ENCODE measurements around the gene CPLANE1. TPM values are rescaled to one million over a fixed set of nuclear protein-coding genes. Genes with fewer than 3 reads are reported as not detected.

CPLANE1 gene
- total and polyA plus RNA-seq, 2 of the 4 experiments (the other 2 are of a cell fraction), result 4.4 to 17.9 TPM

- Histone ChIP-seq H3K4me2 (ENCODE audit: low read depth, low read length) (no peak overlapping the region), H3K9me1 (ENCODE audit: insufficient read depth, low read length) (no peaks in the 10 kb centered on the region), H3K9ac (ENCODE audit: low read depth, low read length) (no peak overlapping the region), H3K79me1 (ENCODE audit: low read depth in 1 of 2, low read length in 2 of 2) (no peaks in the 10 kb centered on the region), H2BK15ac (ENCODE audit: low read depth, low read length) (no peak overlapping the region), H2BK120ac (ENCODE audit: low read depth, low read length) (no peak overlapping the region), H4K5ac (ENCODE audit: low read depth, low read length) (no peak overlapping the region), H2BK5ac (ENCODE audit: low read depth, low read length, poor library complexity, severe bottlenecking) (no peak overlapping the region), H3K18ac (ENCODE audit: low read depth, low read length) (no peak overlapping the region), H2BK20ac (ENCODE audit: low read depth, low read length) (no peak overlapping the region), H2AK5ac (ENCODE audit: low read depth, low read length) (no peak overlapping the region), H3K27me3 (ENCODE audit: control insufficient read depth, insufficient read depth, low read length) (no peaks in the 10 kb centered on the region), H2AK9ac (replicated peaks; ENCODE audit: low read depth, low read length, poor library complexity) (no peak overlapping the region), H4K8ac (ENCODE audit: low read depth in 2 of 2, low read length in 2 of 2) (no peak overlapping the region), H3K23ac (ENCODE audit: low read depth, low read length) (no peak overlapping the region), H3K56ac (ENCODE audit: extremely low read depth, insufficient read depth, low read length) (no peak overlapping the region), H3K14ac (replicated peaks; ENCODE audit: low read depth, low read length) (no peak overlapping the region), H4K20me1 (ENCODE audit: insufficient read depth, low read length) (no peaks in the 10 kb centered on the region), H3K4me1 (ENCODE audit: control insufficient read depth, insufficient read depth, low read length) (no peaks in the 10 kb centered on the region; the same call in 1 of the 2 replicates), H4K91ac (ENCODE audit: insufficient read depth, low read depth, low read length) (no peak overlapping the region), H3K4ac (ENCODE audit: low read depth, low read length) (no peak overlapping the region), H2AFZ (replicated peaks; ENCODE audit: low read length, poor library complexity) (no peak overlapping the region), H3K36me3 (ENCODE audit: control insufficient read depth, insufficient read depth, low read length) (peaks cover 14% of the 10 kb centered on the region), H3K9me3 (ENCODE audit: control insufficient read depth, insufficient read depth, low read length) (no peaks in the 10 kb centered on the region), H3K27ac (ENCODE audit: insufficient read depth, low read length) (no peak overlapping the region), H3K4me3 (ENCODE audit: insufficient read depth, low read depth, low read length) (no peak overlapping the region)
- no peak for ATAC-seq (ENCODE audit: low read depth)
- TF ChIP-seq MAFK (IDR thresholded peaks at IDR 0.05; ENCODE audit: low read depth, low read length) (no peak), CEBPB (IDR thresholded peaks at IDR 0.05; ENCODE audit: low read depth, low read length) (no peak), ELK1 (IDR thresholded peaks at IDR 0.05; ENCODE audit: borderline replicate concordance, low read depth, low read length) (no peak), CTCF (conservative IDR thresholded peaks at IDR 0.05; ENCODE audit: low read depth, low read length) (no peak)
- CTCF ChIA-PET, result no interaction called here
- intact Hi-C loops (cut with micrococcal nuclease) (no loop called here), in situ Hi-C loops (cut with MboI; ENCODE audit: low sequenced_read_pairs) (no loop called here), dilution Hi-C loops (cut with HindIII; ENCODE audit: low sequenced_read_pairs, unreplicated experiment) (no loop called here)
- WGBS, 2 experiments (ENCODE audit: extremely low coverage in 2 of 2, insufficient read length in 1 of 2), result no CpG with 5 or more reads among the region's 4 CpGs
- POLR2A ChIA-PET (ENCODE audit: unreplicated experiment), result no interaction called here
- DNase-seq, result no peak
- no TSS peak for BruUV-seq (replicated peaks)
Measured at GRCh38 chr5:37184748-37185364, 64.3 kb downstream of the CPLANE1 start.
